ENCODE measurements around the gene HOXB9.

The HOXB9 gene

GRCh38 chr17:48583708-48584222 is 42.4 kb downstream of the HOXB9 start:
- no peak for DNase-seq (ENCODE audit: low read depth in 2 of 2)

GRCh38 chr17:48582750-48583069 is 43.4 kb downstream of the HOXB9 start:
- DNase-seq (ENCODE audit: low read depth in 2 of 2) = no peak

DNA sequence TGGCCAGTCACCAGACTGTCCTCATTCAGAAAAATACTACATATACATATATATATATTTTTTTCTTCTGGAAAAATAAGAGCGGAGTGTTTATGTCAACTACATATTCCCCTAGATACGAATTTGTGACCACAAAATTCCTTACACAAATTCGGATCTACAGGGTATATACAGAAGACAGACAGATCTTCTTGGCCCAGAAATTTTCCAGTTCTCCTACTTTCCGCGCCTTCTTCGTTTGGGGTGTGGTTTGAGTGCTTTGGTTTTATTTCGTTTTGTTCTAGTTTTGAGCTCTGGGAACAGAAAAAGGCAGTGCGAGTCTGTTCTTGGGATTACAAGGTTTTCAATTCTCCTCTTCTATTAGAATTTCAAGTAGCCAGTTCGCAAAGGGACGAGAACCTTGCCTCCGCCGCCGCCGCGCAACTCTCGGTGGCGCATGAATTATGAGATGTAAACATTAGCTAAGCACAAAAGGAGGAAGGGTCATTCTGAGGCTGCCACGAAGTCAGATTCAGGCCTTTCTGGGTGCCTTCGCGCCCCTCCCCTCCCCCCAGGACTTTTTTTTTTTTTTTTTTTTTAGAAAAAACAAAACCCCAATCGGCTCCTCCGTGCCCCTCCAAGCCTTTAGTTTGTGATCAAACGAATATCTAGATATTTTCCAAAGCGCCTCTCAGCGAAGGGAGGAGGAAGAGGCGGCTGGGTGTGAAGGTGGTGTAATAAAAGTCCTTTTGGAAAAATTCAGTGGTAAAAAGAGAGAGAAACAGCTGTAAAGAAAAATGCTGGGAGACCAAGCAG is 46.2 kb downstream of the HOXB9 start:
- no peak for DNase-seq (ENCODE audit: low read depth in 2 of 2)

DNA sequence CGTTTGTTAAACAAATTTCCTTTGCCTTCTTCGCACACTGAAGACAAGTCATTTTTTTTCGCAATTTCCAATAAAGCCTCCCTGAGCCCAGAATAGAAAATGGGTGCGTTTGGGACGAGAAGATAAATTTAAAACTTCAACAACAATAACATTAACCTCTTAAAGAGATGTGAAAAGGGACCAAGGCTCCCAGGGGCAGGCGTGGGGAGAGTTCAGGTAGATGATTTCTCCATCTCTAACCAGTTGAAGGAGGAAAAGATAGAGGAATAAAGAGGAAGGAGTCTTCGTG is 46.7 kb downstream of the HOXB9 start:
- no peak for DNase-seq (ENCODE audit: low read depth in 2 of 2)

DNA sequence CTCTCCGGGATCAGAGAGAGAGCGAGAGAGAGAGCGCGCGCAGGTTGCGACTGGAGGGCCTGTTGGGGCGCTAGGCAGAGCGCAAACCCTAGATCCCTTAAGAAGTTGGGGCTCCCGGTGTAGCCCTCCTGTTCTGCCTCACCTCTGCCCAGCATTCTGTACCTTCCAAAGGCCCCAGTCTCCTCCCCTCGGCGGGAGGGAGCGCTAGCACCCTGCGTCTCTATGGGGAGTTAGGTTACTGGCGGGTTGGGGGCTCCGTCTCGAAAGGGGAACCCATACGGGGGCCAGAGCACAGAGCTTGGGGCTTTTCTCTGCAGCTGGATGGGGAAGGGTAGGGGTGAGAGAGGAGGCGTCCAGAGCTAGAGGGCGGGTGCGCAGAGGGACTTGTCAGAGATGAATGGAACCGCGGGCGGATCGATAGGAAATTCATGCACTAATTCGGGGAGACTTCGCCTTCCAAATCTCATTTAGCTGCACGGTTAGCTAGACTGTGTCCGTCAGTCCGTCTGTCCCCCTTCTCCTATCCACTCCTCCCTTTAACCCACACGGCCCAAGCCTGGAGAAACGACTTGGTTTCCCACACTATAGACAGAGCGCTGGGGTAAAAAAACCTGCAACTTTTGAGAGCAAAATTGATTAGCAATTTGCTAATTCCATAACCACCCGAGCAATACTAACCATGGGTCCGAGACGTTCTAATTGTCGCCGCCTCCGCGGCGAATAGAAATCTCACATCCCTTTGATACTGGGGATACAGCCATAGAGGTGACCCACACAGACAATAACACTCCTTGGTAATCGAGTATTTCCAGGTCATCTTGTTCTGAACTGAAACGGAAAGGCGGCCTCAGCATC is 47.3 kb downstream of the HOXB9 start:
- no peak for DNase-seq (ENCODE audit: low read depth in 2 of 2)

DNA sequence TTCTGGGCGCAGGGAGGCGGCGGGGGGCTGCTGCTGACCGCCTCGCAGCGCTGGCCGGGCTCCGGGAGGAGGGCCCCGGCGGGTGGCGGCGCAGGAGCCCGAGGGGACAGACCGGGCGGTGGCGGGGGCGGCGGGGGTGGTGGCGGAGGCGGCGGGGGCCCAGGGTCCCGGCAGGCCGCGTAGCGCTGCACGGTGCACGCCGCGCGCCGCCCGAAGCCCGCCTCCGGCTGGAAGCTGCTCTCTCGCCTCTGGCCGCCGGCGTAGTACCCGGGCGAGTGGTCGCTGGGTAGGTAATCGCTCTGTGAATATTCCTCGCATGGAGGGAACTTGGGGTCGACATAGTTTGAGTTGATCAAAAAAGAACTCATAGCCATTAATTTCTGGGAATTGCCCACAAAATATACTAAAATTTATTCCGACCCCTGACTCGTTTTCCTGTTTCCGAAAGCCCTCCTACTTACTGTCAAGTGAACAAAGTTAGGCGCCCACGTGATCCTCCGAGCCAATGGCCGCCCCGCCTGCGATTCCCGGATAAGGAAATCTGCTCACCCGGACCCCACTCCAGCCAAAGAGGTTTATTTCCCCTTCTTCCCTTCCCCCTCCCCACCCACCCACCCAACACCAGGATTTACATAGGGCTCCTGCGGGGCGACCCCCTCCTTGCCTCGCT is 48.1 kb downstream of the HOXB9 start, which contains the start of gene HOXB4:
TSS of gene HOXB4 (minus strand) at position 405 of the 670 bp plus-strand sequence. CDS start at position 374, 31 bp downstream.
- DNase-seq (ENCODE audit: low read depth in 2 of 2) = peak in 1 of 2 donors; percentile 42

DNA sequence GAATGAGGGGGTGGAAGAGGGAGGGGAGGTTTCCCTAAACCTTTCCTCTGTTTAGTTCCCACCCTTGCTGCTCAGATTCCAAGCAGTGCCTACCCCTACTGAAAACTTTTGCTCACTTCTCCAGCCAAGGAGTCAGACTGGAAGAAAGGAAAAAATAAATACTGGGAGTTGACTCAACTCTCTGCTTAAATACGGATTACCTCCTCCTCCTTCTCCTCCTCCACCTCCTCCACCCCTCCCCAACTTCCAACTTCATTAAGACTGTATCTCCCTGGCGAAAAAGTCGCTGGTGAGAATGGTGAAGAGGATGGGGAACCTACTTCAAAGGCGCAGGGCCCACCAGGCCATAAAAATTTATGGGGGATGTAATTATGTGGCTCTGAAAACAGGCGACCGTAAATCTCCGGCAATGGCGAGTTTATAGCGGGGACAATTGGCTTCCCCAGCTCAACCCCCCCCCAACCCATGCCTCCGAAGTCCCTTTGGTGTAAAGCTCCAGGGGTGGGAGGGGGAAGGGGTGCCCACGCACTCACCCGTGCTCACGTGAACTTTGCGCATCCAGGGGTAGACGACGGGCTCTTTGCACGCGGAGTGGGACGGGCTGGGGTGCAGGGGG is 48.7 kb downstream of the HOXB9 start:
- no peak for DNase-seq (ENCODE audit: low read depth in 2 of 2)

GRCh38 chr17:48576479-48577309 is 49.5 kb downstream of the HOXB9 start:
- DNase-seq (ENCODE audit: low read depth in 2 of 2) = no peak

DNA sequence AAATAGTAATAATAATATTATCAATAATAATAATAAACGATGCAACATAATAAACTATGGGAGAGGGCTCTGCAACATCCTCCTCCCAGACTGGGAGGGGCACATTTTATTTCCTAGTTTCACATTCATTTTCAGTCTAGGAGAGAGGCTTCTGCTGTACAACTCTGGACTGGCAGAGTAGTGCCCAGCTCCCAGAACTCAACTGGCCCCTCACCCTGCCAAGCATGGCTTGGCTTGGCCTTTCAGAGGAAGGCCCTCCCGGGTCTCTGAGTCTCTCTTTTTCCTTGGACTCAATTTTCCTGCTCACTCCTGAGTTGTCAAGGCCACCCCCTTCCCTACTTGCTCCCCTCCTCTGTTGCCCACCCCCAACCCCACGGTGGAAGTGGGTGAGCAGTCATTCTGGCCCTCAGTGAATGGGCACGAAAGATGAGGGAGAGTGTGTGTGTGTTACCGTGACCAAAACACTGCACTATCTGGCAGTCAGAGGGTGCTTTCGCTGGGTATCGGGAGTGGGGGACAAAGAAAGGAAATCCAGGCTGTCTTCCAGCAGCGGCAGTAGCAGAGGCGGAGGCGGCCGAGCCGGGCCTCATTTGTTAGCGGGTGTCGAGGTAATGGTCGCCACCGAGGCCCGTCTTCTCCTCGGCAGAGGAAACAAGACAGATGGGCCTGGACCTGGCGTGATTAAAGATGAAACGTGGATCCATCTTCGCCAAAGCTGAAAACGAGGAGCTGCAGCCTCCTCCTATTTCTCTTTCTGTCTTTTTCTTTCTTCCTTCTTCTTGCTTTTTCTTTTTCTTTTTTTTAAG is 50.3 kb downstream of the HOXB9 start:
- no peak for DNase-seq (ENCODE audit: low read depth in 2 of 2)

- DNase-seq (ENCODE audit: low read depth in 2 of 2) = no peak
Observed at GRCh38 chr17:48575066-48575582, 51.0 kb downstream of the HOXB9 start.

- no peak for DNase-seq (ENCODE audit: low read depth in 2 of 2)
Observed at GRCh38 chr17:48574505-48575065, 51.6 kb downstream of the HOXB9 start.

DNA sequence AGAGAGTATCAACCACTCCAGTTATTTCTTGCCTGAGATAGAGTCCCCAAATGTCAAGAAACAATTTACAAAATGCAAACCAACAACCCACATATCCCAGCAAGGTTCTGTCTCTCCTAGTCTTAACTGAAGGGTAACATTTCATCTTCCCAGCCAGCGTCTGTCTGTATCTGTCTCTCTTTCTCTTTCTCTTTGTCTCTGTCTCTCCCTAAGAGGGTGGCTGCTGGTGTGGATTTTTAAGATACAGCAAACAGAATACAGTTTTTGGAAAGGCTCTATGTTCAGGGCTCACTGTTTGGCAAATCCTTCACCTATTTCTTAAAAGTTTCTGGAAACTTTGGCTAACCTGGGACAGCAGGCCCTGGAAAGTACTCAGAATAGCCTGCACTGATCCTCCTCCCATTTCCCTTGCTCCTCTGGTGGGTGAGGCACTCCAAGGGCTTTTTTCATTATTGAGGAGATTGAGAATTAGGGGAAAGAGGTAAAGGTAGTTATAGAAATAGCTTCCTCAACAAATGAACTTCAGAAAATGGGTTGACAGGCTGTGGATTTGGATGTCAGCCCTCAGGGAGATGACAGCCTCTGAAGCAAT is 54.2 kb downstream of the HOXB9 start:
- DNase-seq (ENCODE audit: low read depth in 2 of 2) = no peak

Measured in stimulated activated CD4-positive, alpha-beta T cell treated with anti-CD3 and anti-CD28 coated beads, Interleukin-1b, Interleukin-23, amount 100 ng/mL, for 1 hour (primary cell).